Peyer's patch (tissue), 4 donors: Measurements from ENCODE around the gene NAA38. TPM values are rescaled to one million over a fixed set of nuclear protein-coding genes. Genes with fewer than 3 reads are reported as not detected.

Experiments
- DNase-seq, 3 donors: peaks; one replicate each; pipeline ENCODE4 v3.0.0-alpha.2; 2017 to 2019
- H3K27ac ChIP-seq, 4 donors: fragments of 200-600 bp; sonication (generic); one replicate each; pipeline ENCODE4 v1.5.1; 2016 to 2019
- H3K27me3 ChIP-seq, 2 donors: fragments of 200-600 bp; sonication (generic); one replicate each; pipeline ENCODE4 v1.5.1; 2019
- H3K36me3 ChIP-seq, 3 donors: fragments of 200-600 bp; sonication (generic); one replicate each; pipeline ENCODE4 v1.5.1; 2016 to 2019
- H3K4me1 ChIP-seq, 4 donors: fragments of 200-600 bp; sonication (generic); one replicate each; pipeline ENCODE4 v1.5.1; 2016 to 2019
- H3K4me3 ChIP-seq, 4 donors: fragments of 200-600 bp; sonication (generic); 1 replicate in 3 of 4; 2 replicates in 1 of 4; pipeline ENCODE4 v1.5.1; 2016 to 2019; ENCODE audit warnings: mild to moderate bottlenecking in 1 of 4
- H3K9me3 ChIP-seq, 4 donors: fragments of 200-600 bp; sonication (generic); one replicate each; pipeline ENCODE4 v1.5.1; 2016 to 2019; ENCODE audit warnings: mild to moderate bottlenecking in 1 of 4
- CTCF ChIP-seq, 6 experiments: fragments of 450-650 bp in 4 of 6; fragments of 200-600 bp in 2 of 6; sonication (generic) in 1 of 6; IDR thresholded peaks; one replicate each; pipeline ENCODE4 v1.5.1; 2017 to 2019; ENCODE audit warnings: antibody characterized with exemption in 6 of 6, mild to moderate bottlenecking in 3 of 6, moderate library complexity in 1 of 6
- POLR2A ChIP-seq, 2 donors: fragments of 450-650 bp; IDR thresholded peaks; one replicate each; pipeline ENCODE4 v1.5.1; 2017; ENCODE audit warnings: antibody characterized with exemption in 2 of 2, mild to moderate bottlenecking in 2 of 2, moderate library complexity in 2 of 2
- total RNA-seq, 4 donors: library from RNA; depleted of rRNA; stranded (reverse); fragments of >200 nt; gene quantifications; one replicate each; pipeline ENCODE4 v1.1.0, GENCODE V29; 2016

The NAA38 gene
- total RNA-seq, 4 donors from 2014 or later, result 28.6 to 75.8 (median 47.8) TPM

- H3K4me3 ChIP-seq, result peak overlapping the region; percentile 62 to 89 (median 82)
These were observed 30.3 kb upstream of the NAA38 start for GRCh38 chr17:7887482-7888183.

GRCh38 chr17:7887038-7887481 lies 29.7 kb upstream of the NAA38 start:
- Histone ChIP-seq H3K27me3 (no peaks in the 10 kb centered on the region), H3K4me3 (peak overlapping the region; percentile 62 to 89 (median 82)), H3K4me1 (peaks cover 0 to 63% (median 12%) of the 10 kb centered on the region in 4 donors), H3K27ac (peak overlapping the region; percentile 89 to 96 (median 94)), H3K36me3 (peaks cover 0 to 15% (median 0%) of the 10 kb centered on the region in 3 donors), H3K9me3 (no peaks in the 10 kb centered on the region)
- TF ChIP-seq POLR2A (IDR thresholded peaks at IDR 0.05), result no peak
- TF ChIP-seq CTCF (IDR thresholded peaks at IDR 0.05), result peak in 2 of 6 experiments; percentile 8 to 12
- DNase-seq, result no peak

More at GRCh38 chr17:7887482-7888183, 30.3 kb upstream of the NAA38 start:
- peak; percentile 82 to 93 (median 93) for DNase-seq
- Histone ChIP-seq H3K36me3 (peaks cover 0 to 17% (median 0%) of the 10 kb centered on the region in 3 donors), H3K9me3 (no peaks in the 10 kb centered on the region), H3K4me1 (peaks cover 0 to 57% (median 12%) of the 10 kb centered on the region in 4 donors), H3K27me3 (no peaks in the 10 kb centered on the region), H3K27ac (peak overlapping the region; percentile 89 to 96 (median 94))
- TF ChIP-seq POLR2A (IDR thresholded peaks at IDR 0.05), result peak; percentile 16 to 52
- TF ChIP-seq CTCF (IDR thresholded peaks at IDR 0.05), result peak in 1 of 6 experiments; percentile 32

GRCh38 chr17:7886227-7887037 lies 29.1 kb upstream of the NAA38 start:
- H3K36me3 ChIP-seq, result peaks cover 0 to 12% (median 0%) of the 10 kb centered on the region in 3 donors
- no peaks in the 10 kb centered on the region for H3K27me3 ChIP-seq
- H3K27ac ChIP-seq, result peak overlapping the region; percentile 89 to 96 (median 94)
- no peak for TF ChIP-seq CTCF (IDR thresholded peaks at IDR 0.05)
- no peak for TF ChIP-seq POLR2A (IDR thresholded peaks at IDR 0.05)
- H3K9me3 ChIP-seq, result no peaks in the 10 kb centered on the region
- DNase-seq, result peak; percentile 38 to 64 (median 60)
- peak overlapping the region; percentile 62 to 89 (median 82) for H3K4me3 ChIP-seq
- peaks cover 0 to 69% (median 12%) of the 10 kb centered on the region in 4 donors for H3K4me1 ChIP-seq

GRCh38 chr17:7885367-7886226 lies 28.2 kb upstream of the NAA38 start:
- peaks cover 0 to 7% (median 0%) of the 10 kb centered on the region in 3 donors for H3K36me3 ChIP-seq
- peak overlapping the region; percentile 62 to 89 (median 82) for H3K4me3 ChIP-seq
- H3K27me3 ChIP-seq, result no peaks in the 10 kb centered on the region
- H3K4me1 ChIP-seq, result peaks cover 0 to 70% (median 12%) of the 10 kb centered on the region in 4 donors
- H3K27ac ChIP-seq, result peak overlapping the region; percentile 89 to 96 (median 94)
- TF ChIP-seq POLR2A (IDR thresholded peaks at IDR 0.05), result no peak
- no peak for TF ChIP-seq CTCF (IDR thresholded peaks at IDR 0.05)
- peak; percentile 45 to 73 (median 62) for DNase-seq
- H3K9me3 ChIP-seq, result no peaks in the 10 kb centered on the region
